Hepatic stellate cell (primary cell): ENCODE data around the gene SMCR8.
"Not testable (repeated sequence)": the region's sequence is repeated elsewhere in the genome, so short reads cannot be mapped to it uniquely, and the experiment has no call there.

ENCODE experiments used
- DNase-seq: peaks from one replicate; pipeline ENCODE4 v3.0.0; 2011; ENCODE audit warnings: low spot score

The SMCR8 gene

GRCh38 chr17:18361837-18362697 is 47.0 kb downstream of the SMCR8 start:
- DNase-seq = no peak

DNA sequence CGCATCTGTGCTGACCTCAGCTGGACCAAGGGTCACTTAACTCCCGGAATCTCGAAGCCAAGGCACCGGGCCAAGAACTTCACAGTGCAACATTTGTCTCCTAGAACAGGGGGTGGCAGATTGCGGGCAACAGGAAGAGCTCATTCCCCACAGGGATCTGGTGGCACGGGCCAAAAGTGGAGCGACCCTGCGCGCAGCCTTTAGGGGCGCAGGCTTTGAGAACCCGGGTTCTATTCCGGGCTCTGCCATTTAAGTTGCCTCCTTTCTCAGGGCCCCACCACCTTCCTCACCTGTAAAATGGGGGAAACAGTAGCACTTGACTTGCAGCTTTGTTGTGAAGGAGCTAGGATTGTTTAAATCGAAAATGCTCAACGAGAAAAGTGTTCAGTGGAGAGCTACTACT is 47.6 kb downstream of the SMCR8 start:
- peak; percentile 23 for DNase-seq

GRCh38 chr17:18363101-18364049 is 48.3 kb downstream of the SMCR8 start, which contains the start of gene SHMT1:
Gene SHMT1, minus strand, starts transcription at chr17:18363550. Its CDS starts 7,569 bp downstream, at chr17:18355981.
- DNase-seq = peak; percentile 96

- no peak for DNase-seq
Observed at GRCh38 chr17:18364166-18364565, 49.1 kb downstream of the SMCR8 start.

- no peak for DNase-seq
Observed at GRCh38 chr17:18368946-18369345, 53.9 kb downstream of the SMCR8 start.

GRCh38 chr17:18370761-18371160 is 55.7 kb downstream of the SMCR8 start:
- no peak for DNase-seq

DNA sequence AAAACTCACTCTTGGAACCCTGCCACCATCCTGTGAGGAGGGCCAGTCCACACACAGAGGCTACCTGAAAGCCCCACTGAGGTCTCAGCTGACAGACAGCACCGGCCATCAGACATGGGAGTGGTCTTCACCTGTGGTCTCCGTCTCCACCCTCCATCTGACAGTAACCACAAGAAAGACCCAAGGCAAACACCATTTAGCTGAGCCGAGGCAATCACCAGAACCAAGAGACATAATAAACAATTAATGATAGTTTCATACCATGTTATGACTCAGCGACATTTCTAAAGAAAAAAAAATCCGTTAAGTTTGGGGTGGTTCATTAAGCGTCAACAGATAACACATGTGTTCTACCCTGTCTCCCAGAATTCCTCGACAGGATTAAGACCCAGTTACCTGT is 56.4 kb downstream of the SMCR8 start:
- no peak for DNase-seq

DNA sequence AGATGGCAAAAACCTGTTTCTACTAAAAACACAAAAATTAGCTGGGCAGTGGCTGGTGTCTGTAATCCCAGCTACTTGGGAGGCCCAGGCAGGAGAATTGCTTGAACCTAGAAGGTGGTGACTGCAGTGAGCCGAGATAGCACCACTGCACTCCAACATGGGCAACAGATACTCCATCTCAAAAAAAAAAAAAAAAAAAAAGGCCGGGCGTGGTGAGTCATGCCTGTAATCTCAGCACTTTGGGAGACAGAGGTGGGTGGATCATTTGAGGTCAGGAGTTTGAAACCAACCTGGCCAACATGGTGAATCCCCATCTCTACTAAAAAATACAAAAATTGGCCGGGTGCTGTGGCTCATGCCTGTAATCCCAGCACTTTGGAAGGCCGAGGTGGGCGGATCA is 58.1 kb downstream of the SMCR8 start:
- not testable (repeated sequence) for DNase-seq

GRCh38 chr17:18374216-18374615 is 59.1 kb downstream of the SMCR8 start:
- no peak for DNase-seq
